HUES6 (cell line): Measurements from ENCODE around the gene KANSL1.
"Not testable (repeated sequence)": the region's sequence is repeated elsewhere in the genome, so short reads cannot be mapped to it uniquely, and the experiment has no call there.

Experiments
- H3K27ac ChIP-seq: 2 replicates; pipeline ENCODE4 v1.7.0; 2013; ENCODE audit warnings: low read depth, mild to moderate bottlenecking, low read length, inconsistent platforms
- H3K27me3 ChIP-seq: 2 replicates; pipeline ENCODE4 v1.6.1; 2013; ENCODE audit warnings: low read length; ENCODE audit not compliant: control insufficient read depth, insufficient read depth
- H3K36me3 ChIP-seq: 2 replicates; pipeline ENCODE4 v1.6.1; 2013; ENCODE audit warnings: low read length; ENCODE audit not compliant: control insufficient read depth, insufficient read depth
- H3K4me1 ChIP-seq: 2 replicates; pipeline ENCODE4 v1.6.1; 2013; ENCODE audit warnings: low read length; ENCODE audit not compliant: control insufficient read depth, insufficient read depth
- H3K4me3 ChIP-seq: 2 replicates; pipeline ENCODE4 v1.5.1; 2013; ENCODE audit warnings: low read depth, low read length
- H3K9ac ChIP-seq: one replicate; pipeline ENCODE4 v1.6.1; 2013; ENCODE audit warnings: mild to moderate bottlenecking, low read length
- H3K9me3 ChIP-seq: 2 replicates; pipeline ENCODE4 v1.6.1; 2013; ENCODE audit warnings: low read depth, low read length; ENCODE audit not compliant: control insufficient read depth, insufficient read depth

The KANSL1 gene

GRCh38 chr17:46088595-46088994 is 104.6 kb downstream of the KANSL1 start:
- no peak overlapping the region for H3K4me3 ChIP-seq
- no peaks in the 10 kb centered on the region for H3K9me3 ChIP-seq
- H3K9ac ChIP-seq, result no peak overlapping the region
- H3K4me1 ChIP-seq, result no peaks in the 10 kb centered on the region
- H3K27ac ChIP-seq, result no peak overlapping the region
- no peaks in the 10 kb centered on the region for H3K27me3 ChIP-seq
- peaks cover 15% of the 10 kb centered on the region for H3K36me3 ChIP-seq

- not testable (repeated sequence) for H3K9ac ChIP-seq, H3K9me3 ChIP-seq, H3K27me3 ChIP-seq, H3K4me3 ChIP-seq, H3K4me1 ChIP-seq, H3K27ac ChIP-seq
- peaks cover 13% of the 10 kb centered on the region; the same call in 1 of the 2 replicates for H3K36me3 ChIP-seq
Observed at GRCh38 chr17:46087871-46088270, 105.4 kb downstream of the KANSL1 start.

- H3K27me3 ChIP-seq, result no peaks in the 10 kb centered on the region
- no peaks in the 10 kb centered on the region for H3K4me1 ChIP-seq
- H3K9ac ChIP-seq, result no peak overlapping the region
- no peak overlapping the region for H3K4me3 ChIP-seq
- H3K9me3 ChIP-seq, result no peaks in the 10 kb centered on the region
- H3K27ac ChIP-seq, result no peak overlapping the region
- peaks cover 9% of the 10 kb centered on the region; the same call in 1 of the 2 replicates for H3K36me3 ChIP-seq
Observed at GRCh38 chr17:46086821-46087220, 106.4 kb downstream of the KANSL1 start.

- Histone ChIP-seq H3K9ac (no peak overlapping the region), H3K36me3 (peaks cover 8% of the 10 kb centered on the region), H3K4me1 (no peaks in the 10 kb centered on the region), H3K27me3 (no peaks in the 10 kb centered on the region), H3K9me3 (no peaks in the 10 kb centered on the region), H3K4me3 (no peak overlapping the region), H3K27ac (no peak overlapping the region)
Observed at GRCh38 chr17:46085522-46085921, 107.7 kb downstream of the KANSL1 start.

- H3K36me3 ChIP-seq, result peaks cover 23% of the 10 kb centered on the region
- H3K9me3 ChIP-seq, result no peaks in the 10 kb centered on the region
- H3K4me1 ChIP-seq, result no peaks in the 10 kb centered on the region
- H3K4me3 ChIP-seq, result no peak overlapping the region
- no peak overlapping the region for H3K27ac ChIP-seq
- H3K9ac ChIP-seq, result no peak overlapping the region
- H3K27me3 ChIP-seq, result no peaks in the 10 kb centered on the region
Observed at GRCh38 chr17:46082257-46082656, 111.0 kb downstream of the KANSL1 start.

GRCh38 chr17:46081018-46081320 is 112.3 kb downstream of the KANSL1 start:
- Histone ChIP-seq H3K36me3 (peaks cover 30% of the 10 kb centered on the region), H3K9ac (no peak overlapping the region), H3K4me1 (no peaks in the 10 kb centered on the region), H3K27me3 (no peaks in the 10 kb centered on the region), H3K27ac (no peak overlapping the region), H3K9me3 (0 out of 2 replicates have a peak, but pooled peaks cover 3% of the 10 kb centered on the region), H3K4me3 (no peak overlapping the region)

GRCh38 chr17:46080118-46081017 is 112.9 kb downstream of the KANSL1 start:
- peaks cover 34% of the 10 kb centered on the region for H3K36me3 ChIP-seq
- no peak overlapping the region for H3K4me3 ChIP-seq
- H3K9me3 ChIP-seq, result 0 out of 2 replicates have a peak, but pooled peaks cover 3% of the 10 kb centered on the region
- no peaks in the 10 kb centered on the region for H3K4me1 ChIP-seq
- H3K9ac ChIP-seq, result no peak overlapping the region
- no peak overlapping the region for H3K27ac ChIP-seq
- H3K27me3 ChIP-seq, result no peaks in the 10 kb centered on the region

GRCh38 chr17:46078675-46079074 is 114.6 kb downstream of the KANSL1 start:
- Histone ChIP-seq H3K27me3 (no peaks in the 10 kb centered on the region), H3K9ac (no peak overlapping the region), H3K36me3 (peaks cover 34% of the 10 kb centered on the region), H3K4me1 (peaks cover 6% of the 10 kb centered on the region; the same call in 1 of the 2 replicates), H3K27ac (no peak overlapping the region), H3K9me3 (0 out of 2 replicates have a peak, but pooled peaks cover 3% of the 10 kb centered on the region), H3K4me3 (no peak overlapping the region)

GRCh38 chr17:46074540-46074939 is 118.7 kb downstream of the KANSL1 start:
- Histone ChIP-seq H3K4me1 (peaks cover 28% of the 10 kb centered on the region), H3K9me3 (0 out of 2 replicates have a peak, but pooled peaks cover 3% of the 10 kb centered on the region), H3K36me3 (peaks cover 29% of the 10 kb centered on the region), H3K4me3 (no peak overlapping the region), H3K27ac (no peak overlapping the region), H3K27me3 (no peaks in the 10 kb centered on the region), H3K9ac (no peak overlapping the region)

- no peak overlapping the region for H3K27ac ChIP-seq
- H3K36me3 ChIP-seq, result peaks cover 19% of the 10 kb centered on the region
- H3K9ac ChIP-seq, result no peak overlapping the region
- no peaks in the 10 kb centered on the region for H3K27me3 ChIP-seq
- H3K9me3 ChIP-seq, result 0 out of 2 replicates have a peak, but pooled peaks cover 3% of the 10 kb centered on the region
- no peak overlapping the region for H3K4me3 ChIP-seq
- H3K4me1 ChIP-seq, result peaks cover 28% of the 10 kb centered on the region
Observed at GRCh38 chr17:46072998-46073397, 120.2 kb downstream of the KANSL1 start.

- Histone ChIP-seq H3K27ac (no peak overlapping the region), H3K9ac (no peak overlapping the region), H3K4me3 (no peak overlapping the region), H3K27me3 (no peaks in the 10 kb centered on the region), H3K36me3 (peaks cover 22% of the 10 kb centered on the region), H3K9me3 (0 out of 2 replicates have a peak, but pooled peaks cover under 1% of the 10 kb centered on the region), H3K4me1 (peaks cover 28% of the 10 kb centered on the region)
Observed at GRCh38 chr17:46071796-46072195, 121.4 kb downstream of the KANSL1 start.
